Measurements from ENCODE around the gene SHROOM3. TPM values are rescaled to one million over a fixed set of nuclear protein-coding genes. Genes with fewer than 3 reads are reported as not detected.

SHROOM3 gene
- total RNA-seq, 1 experiment from 2014 or later: 8.2 TPM

- DNase-seq (ENCODE audit: low read depth): no peak
These were observed 59.2 kb downstream of the SHROOM3 start for GRCh38 chr4:76494243-76494642.

- no peak for DNase-seq (ENCODE audit: low read depth)
These were observed 60.0 kb downstream of the SHROOM3 start for GRCh38 chr4:76494871-76495590.

GRCh38 chr4:76498550-76498949 is 63.5 kb downstream of the SHROOM3 start:
- DNase-seq (ENCODE audit: low read depth): no peak

GRCh38 chr4:76499461-76499860 is 64.4 kb downstream of the SHROOM3 start:
- no peak for DNase-seq (ENCODE audit: low read depth)

- no peak for DNase-seq (ENCODE audit: low read depth)
These were observed 67.9 kb downstream of the SHROOM3 start for GRCh38 chr4:76502886-76503285.

GRCh38 chr4:76504613-76505465 is 69.8 kb downstream of the SHROOM3 start:
- DNase-seq (ENCODE audit: low read depth): no peak

GRCh38 chr4:76511947-76512346 is 76.9 kb downstream of the SHROOM3 start:
- DNase-seq (ENCODE audit: low read depth): no peak

GRCh38 chr4:76513482-76513881 is 78.5 kb downstream of the SHROOM3 start:
- no peak for DNase-seq (ENCODE audit: low read depth)

GRCh38 chr4:76514087-76514486 is 79.1 kb downstream of the SHROOM3 start:
- no peak for DNase-seq (ENCODE audit: low read depth)

GRCh38 chr4:76515975-76516843 is 81.2 kb downstream of the SHROOM3 start:
- DNase-seq (ENCODE audit: low read depth): no peak

- no peak for DNase-seq (ENCODE audit: low read depth)
These were observed 83.2 kb downstream of the SHROOM3 start for GRCh38 chr4:76518241-76518640.

- no peak for DNase-seq (ENCODE audit: low read depth)
These were observed 88.6 kb downstream of the SHROOM3 start for GRCh38 chr4:76523593-76523992.

- no peak for DNase-seq (ENCODE audit: low read depth)
These were observed 90.7 kb downstream of the SHROOM3 start for GRCh38 chr4:76525751-76526150.

GRCh38 chr4:76526585-76526990 is 91.6 kb downstream of the SHROOM3 start:
- no peak for DNase-seq (ENCODE audit: low read depth)

- no peak for DNase-seq (ENCODE audit: low read depth)
These were observed 92.6 kb downstream of the SHROOM3 start for GRCh38 chr4:76527666-76528065.

- DNase-seq (ENCODE audit: low read depth): no peak
These were observed 96.6 kb downstream of the SHROOM3 start for GRCh38 chr4:76531597-76531996.

GRCh38 chr4:76532805-76533204 is 97.8 kb downstream of the SHROOM3 start:
- DNase-seq (ENCODE audit: low read depth): no peak

GRCh38 chr4:76533314-76533713 is 98.3 kb downstream of the SHROOM3 start:
- no peak for DNase-seq (ENCODE audit: low read depth)

- peak; percentile 59 for DNase-seq (ENCODE audit: low read depth)
These were observed 100.8 kb downstream of the SHROOM3 start for GRCh38 chr4:76535603-76536372.

- no peak for DNase-seq (ENCODE audit: low read depth)
These were observed 101.3 kb downstream of the SHROOM3 start for GRCh38 chr4:76536373-76536689.

GRCh38 chr4:76538296-76538695 is 103.3 kb downstream of the SHROOM3 start:
- no peak for DNase-seq (ENCODE audit: low read depth)
